Activated CD8-positive, alpha-beta T cell treated with anti-CD3 and anti-CD28 coated beads for 36 hours (primary cell): ENCODE data around the gene MCL1. TPM values are rescaled to one million over a fixed set of nuclear protein-coding genes. Genes with fewer than 3 reads are reported as not detected.

Experiments
- ATAC-seq: fragments of 200-7000 bp; cut with Tn5 transposase; one replicate; pipeline ENCODE4 v1.10.0; 2021; ENCODE audit warnings: mild to moderate bottlenecking, moderate library complexity
- CTCF ChIA-PET: fragments of 350-600 bp; sonication (Branson Sonifier 250); formaldehyde crosslinking; loops from one replicate; lab custom pipeline; 2021; ENCODE audit warnings: antibody characterized with exemption; lab: Charles Lee
- POLR2A ChIA-PET: fragments of 350-600 bp; sonication (Branson Sonifier 250); formaldehyde crosslinking; loops from one replicate; lab custom pipeline; 2021; ENCODE audit warnings: antibody characterized with exemption; lab: Charles Lee
- DNase-seq: peaks from one replicate; pipeline ENCODE4 v3.0.0-alpha.2; 2020
- H3K27ac Mint-ChIP-seq: one replicate; pipeline ENCODE4 v1.8.0; 2021; ENCODE audit warnings: mild to moderate bottlenecking, mixed read lengths
- H3K27me3 Mint-ChIP-seq: one replicate; pipeline ENCODE4 v1.8.0; 2021; ENCODE audit warnings: mixed read lengths
- H3K36me3 Mint-ChIP-seq: one replicate; pipeline ENCODE4 v1.8.0; 2021; ENCODE audit warnings: low read depth, mixed read lengths
- H3K4me1 Mint-ChIP-seq: one replicate; pipeline ENCODE4 v1.8.0; 2021; ENCODE audit warnings: low read depth, mixed read lengths
- H3K4me3 Mint-ChIP-seq: one replicate; pipeline ENCODE4 v1.8.0; 2021; ENCODE audit warnings: mild to moderate bottlenecking, moderate library complexity, mixed read lengths
- H3K9me3 Mint-ChIP-seq: one replicate; pipeline ENCODE4 v1.8.0; 2021; ENCODE audit warnings: mixed read lengths
- CTCF ChIP-seq: fragments of 200-600 bp; IDR thresholded peaks from one replicate; pipeline ENCODE4 v1.8.0; 2022; ENCODE audit warnings: antibody characterized with exemption, mild to moderate bottlenecking
- intact Hi-C: fragments of 100-400 bp; cut with micrococcal nuclease; formaldehyde crosslinking; loops from one replicate; pipeline ENCODE4 v1.10.0; 2022
- total RNA-seq, 2 experiments: library from RNA; stranded (reverse); gene quantifications; one replicate each; pipeline ENCODE4 v1.2.3, GENCODE V29; 2021

MCL1 gene
- total RNA-seq, 2 experiments from 2014 or later = 207 TPM

- no peaks in the 10 kb centered on the region for H3K27me3 Mint-ChIP-seq
Observed at GRCh38 chr1:150622303-150622975, 43.0 kb upstream of the MCL1 start.

GRCh38 chr1:150621497-150622302, 42.3 kb upstream of the MCL1 start:
- intact Hi-C loops = loop anchor here (10.0 kb wide), 1 partner anchor 137 kb away; the partner anchor contains the start of gene TARS2
- Mint-ChIP-seq H3K4me1 (peaks cover 65% of the 10 kb centered on the region), H3K4me3 (no peak overlapping the region), H3K27ac (peak overlapping the region; percentile 76), H3K9me3 (no peaks in the 10 kb centered on the region), H3K27me3 (no peaks in the 10 kb centered on the region), H3K36me3 (peaks cover 64% of the 10 kb centered on the region)
- POLR2A ChIA-PET = interaction anchor here (0.9 to 30.2 kb wide), 2 partner anchors 52 to 344 kb away, joined by 4 to 678 read pairs; partner anchors contain the start of gene MCL1
- peak; percentile 53 for ATAC-seq
- peak; percentile 77 for DNase-seq
- peak; percentile 83 for TF ChIP-seq CTCF
- CTCF ChIA-PET = interaction anchor here (0.7 to 19.1 kb wide), 14 partner anchors 8 to 74 kb away, joined by 3 to 324 read pairs (median 4); partner anchors contain the start of gene MCL1

More at GRCh38 chr1:150622303-150622975, 43.0 kb upstream of the MCL1 start:
- intact Hi-C loops = loop anchor here (10.0 kb wide), 1 partner anchor 138 kb away; the partner anchor contains the start of gene TARS2
- H3K4me3 Mint-ChIP-seq = no peak overlapping the region
- ChIA-PET POLR2A (interaction anchor here (30.2 kb wide), 1 partner anchor 53 kb away, joined by 678 read pairs; the partner anchor contains the start of gene MCL1), CTCF (interaction anchor here (1.0 to 19.1 kb wide), 4 partner anchors 9 to 59 kb away, joined by 5 to 324 read pairs (median 6); partner anchors contain the start of gene MCL1)
- peaks cover 66% of the 10 kb centered on the region for H3K36me3 Mint-ChIP-seq
- H3K9me3 Mint-ChIP-seq = no peaks in the 10 kb centered on the region
- no peak for TF ChIP-seq CTCF
- peaks cover 68% of the 10 kb centered on the region for H3K4me1 Mint-ChIP-seq
- DNase-seq (no peak), ATAC-seq (no peak)
- peak overlapping the region; percentile 76 for H3K27ac Mint-ChIP-seq

- DNase-seq (no peak), ATAC-seq (no peak)
- H3K27ac Mint-ChIP-seq = peak overlapping the region; percentile 47
- H3K4me3 Mint-ChIP-seq = no peak overlapping the region
- peaks cover 68% of the 10 kb centered on the region for H3K4me1 Mint-ChIP-seq
- intact Hi-C loops = loop anchor here (10.0 kb wide), 1 partner anchor 136 kb away; the partner anchor contains the start of gene TARS2
- H3K27me3 Mint-ChIP-seq = no peaks in the 10 kb centered on the region
- ChIA-PET CTCF (interaction anchor here (0.7 to 19.1 kb wide), 14 partner anchors 7 to 301 kb away, joined by 3 to 324 read pairs (median 4); partner anchors contain the start of gene MCL1), POLR2A (interaction anchor here (0.9 to 30.2 kb wide), 2 partner anchors 51 to 345 kb away, joined by 4 to 678 read pairs; partner anchors contain the start of gene MCL1)
- H3K9me3 Mint-ChIP-seq = no peaks in the 10 kb centered on the region
- TF ChIP-seq CTCF = no peak
- peaks cover 67% of the 10 kb centered on the region for H3K36me3 Mint-ChIP-seq
Observed at GRCh38 chr1:150620919-150621318, 41.5 kb upstream of the MCL1 start.

GRCh38 chr1:150619576-150620509, 40.4 kb upstream of the MCL1 start:
- ChIA-PET CTCF (interaction anchor here (1.0 to 19.1 kb wide), 10 partner anchors 10 to 302 kb away, joined by 3 to 324 read pairs (median 4); partner anchors contain the start of gene ENSA), POLR2A (interaction anchor here (1.1 to 30.2 kb wide), 3 partner anchors 10 to 306 kb away, joined by 4 to 678 read pairs (median 4); partner anchors contain the start of genes ENSA, MCL1 and SETDB1)
- TF ChIP-seq CTCF = no peak
- Mint-ChIP-seq H3K27ac (peak overlapping the region; percentile 61), H3K4me3 (no peak overlapping the region), H3K36me3 (peaks cover 69% of the 10 kb centered on the region), H3K9me3 (no peaks in the 10 kb centered on the region), H3K27me3 (no peaks in the 10 kb centered on the region), H3K4me1 (peaks cover 69% of the 10 kb centered on the region)
- no peak for ATAC-seq
- intact Hi-C loops = loop anchor here (10.0 kb wide), 1 partner anchor 135 kb away; the partner anchor contains the start of gene TARS2
- no peak for DNase-seq
